ENCODE measurements around the gene HRAS. TPM values are rescaled to one million over a fixed set of nuclear protein-coding genes. Genes with fewer than 3 reads are reported as not detected.
A peak's percentile ranks its signal among the peaks of the same experiment; 100 is the strongest.

HRAS gene
- total and polyA plus RNA-seq, 2 donors (not counting 1 experiment from before 2014, with no cell fraction given), result 63.5 to 86.0 TPM

DNA sequence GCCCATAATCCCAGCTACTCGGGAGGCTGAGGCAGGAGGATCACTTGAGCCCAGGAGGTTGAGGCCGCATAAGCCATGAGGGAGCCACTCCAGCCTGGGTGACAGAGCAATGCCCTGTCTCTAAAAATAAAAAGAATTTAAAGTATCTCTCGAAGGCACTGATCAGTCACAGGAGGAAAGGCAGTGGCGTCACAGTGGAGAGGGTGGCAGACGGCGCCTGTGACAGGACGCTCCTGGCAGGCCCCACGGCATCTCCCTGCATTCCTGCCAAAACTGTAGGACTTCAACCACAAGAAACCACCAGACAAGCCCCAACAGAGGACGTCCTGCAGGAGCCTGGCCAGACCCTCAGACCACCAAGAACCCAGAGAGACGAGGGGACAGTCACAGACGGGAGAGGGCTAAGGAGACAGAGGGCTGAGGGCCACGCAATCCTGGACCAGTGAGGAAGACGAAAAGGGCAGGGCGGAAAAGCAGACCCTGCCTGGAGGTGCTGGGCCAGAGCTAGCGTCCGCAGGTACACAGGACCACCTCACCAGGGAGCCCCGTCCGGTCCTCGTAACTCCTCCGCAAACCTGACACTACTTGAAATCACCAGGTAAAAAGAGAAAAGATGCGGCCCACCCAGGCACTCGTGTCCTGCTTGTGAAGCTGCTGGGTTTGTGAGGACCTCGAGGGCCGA is 34.2 kb downstream of the HRAS start:
- H3K4me2 ChIP-seq (replicated peaks; ENCODE audit: low read depth, low read length, poor library complexity, severe bottlenecking), result no peak overlapping the region
- H3K27ac ChIP-seq (ENCODE audit: low read length in 2 of 2), result no peak overlapping the region
- ChIA-PET CTCF (no interaction called here), POLR2A (no interaction called here)
- H3K27ac Mint-ChIP-seq, result no peak overlapping the region
- DNase-seq (peak; percentile 10), ATAC-seq (ENCODE audit: low read depth) (no peak)
- peaks cover 68% of the 10 kb centered on the region for H4K20me1 ChIP-seq (ENCODE audit: control insufficient read depth, insufficient read depth, low read length, poor library complexity, severe bottlenecking)
- peaks cover 0 to 50% of the 10 kb centered on the region in 2 experiments for H3K36me3 ChIP-seq (replicated peaks in 1 of 2; ENCODE audit: control extremely low read depth in 1 of 2, control insufficient read depth in 1 of 2, extremely low read depth in 1 of 2, insufficient read depth in 2 of 2, low read length in 1 of 2)
- peaks cover 0 to 10% (median 0%) of the 10 kb centered on the region in 3 donors for H3K9me3 ChIP-seq (ENCODE audit: control extremely low read depth in 1 of 3, control insufficient read depth in 2 of 3, insufficient read depth in 1 of 3, low read length in 2 of 3)
- WGBS (ENCODE audit: insufficient coverage), result 89% methylated on average over 23 of the region's 24 CpGs
- H3K9ac ChIP-seq (ENCODE audit: low read length), result no peak overlapping the region
- H3K4me3 Mint-ChIP-seq, result no peak overlapping the region
- H3K4me1 ChIP-seq (ENCODE audit: control insufficient read depth in 2 of 2, insufficient read depth in 2 of 2, low read length in 2 of 2), result peaks cover 24 to 42% of the 10 kb centered on the region in 2 donors
- H3K27me3 Mint-ChIP-seq, result no peaks in the 10 kb centered on the region
- peaks cover 0 to 10% (median 0%) of the 10 kb centered on the region in 4 experiments for H3K27me3 ChIP-seq (replicated peaks in 1 of 4; ENCODE audit: control extremely low read depth in 1 of 4, control insufficient read depth in 3 of 4, insufficient read depth in 4 of 4, low read length in 3 of 4)
- H3K9me3 Mint-ChIP-seq (ENCODE audit: insufficient read depth), result no peaks in the 10 kb centered on the region
- peaks cover 44% of the 10 kb centered on the region for H3K79me2 ChIP-seq (ENCODE audit: control insufficient read depth, insufficient read depth, low read length)
- no peak overlapping the region for H3K4me3 ChIP-seq (ENCODE audit: control extremely low read depth in 1 of 5, extremely low read depth in 1 of 5, insufficient read depth in 1 of 5, low read depth in 2 of 5, low read length in 4 of 5)
- no peak overlapping the region for H2AFZ ChIP-seq (ENCODE audit: insufficient read depth, low read depth, low read length, poor library complexity, severe bottlenecking)
- H3K4me1 Mint-ChIP-seq, result peaks cover 34% of the 10 kb centered on the region
- TF ChIP-seq, protein P1, sequence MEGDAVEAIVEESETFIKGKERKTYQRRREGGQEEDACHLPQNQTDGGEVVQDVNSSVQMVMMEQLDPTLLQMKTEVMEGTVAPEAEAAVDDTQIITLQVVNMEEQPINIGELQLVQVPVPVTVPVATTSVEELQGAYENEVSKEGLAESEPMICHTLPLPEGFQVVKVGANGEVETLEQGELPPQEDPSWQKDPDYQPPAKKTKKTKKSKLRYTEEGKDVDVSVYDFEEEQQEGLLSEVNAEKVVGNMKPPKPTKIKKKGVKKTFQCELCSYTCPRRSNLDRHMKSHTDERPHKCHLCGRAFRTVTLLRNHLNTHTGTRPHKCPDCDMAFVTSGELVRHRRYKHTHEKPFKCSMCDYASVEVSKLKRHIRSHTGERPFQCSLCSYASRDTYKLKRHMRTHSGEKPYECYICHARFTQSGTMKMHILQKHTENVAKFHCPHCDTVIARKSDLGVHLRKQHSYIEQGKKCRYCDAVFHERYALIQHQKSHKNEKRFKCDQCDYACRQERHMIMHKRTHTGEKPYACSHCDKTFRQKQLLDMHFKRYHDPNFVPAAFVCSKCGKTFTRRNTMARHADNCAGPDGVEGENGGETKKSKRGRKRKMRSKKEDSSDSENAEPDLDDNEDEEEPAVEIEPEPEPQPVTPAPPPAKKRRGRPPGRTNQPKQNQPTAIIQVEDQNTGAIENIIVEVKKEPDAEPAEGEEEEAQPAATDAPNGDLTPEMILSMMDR (IDR thresholded peaks at IDR 0.05), result no peak
- TF ChIP-seq EZH2 (IDR thresholded peaks at IDR 0.05; ENCODE audit: borderline replicate concordance, insufficient read depth, low read depth, low read length, poor library complexity, severe bottlenecking), result no peak
- intact Hi-C loops (cut with micrococcal nuclease), result no loop called here

Measured in B cell (primary cell).